GM12892 (cell line): ENCODE results near the gene IL1RN.

Experiments
- POLR2A ChIP-seq: IDR thresholded peaks from 2 replicates; pipeline ENCODE4 v1.6.1; 2011; ENCODE audit warnings: low read depth, low read length, control low read depth
- POLR2AphosphoS5 ChIP-seq: IDR thresholded peaks from 2 replicates; pipeline ENCODE4 v1.6.1; 2011; ENCODE audit warnings: low read depth, low read length, control low read depth

DNA sequence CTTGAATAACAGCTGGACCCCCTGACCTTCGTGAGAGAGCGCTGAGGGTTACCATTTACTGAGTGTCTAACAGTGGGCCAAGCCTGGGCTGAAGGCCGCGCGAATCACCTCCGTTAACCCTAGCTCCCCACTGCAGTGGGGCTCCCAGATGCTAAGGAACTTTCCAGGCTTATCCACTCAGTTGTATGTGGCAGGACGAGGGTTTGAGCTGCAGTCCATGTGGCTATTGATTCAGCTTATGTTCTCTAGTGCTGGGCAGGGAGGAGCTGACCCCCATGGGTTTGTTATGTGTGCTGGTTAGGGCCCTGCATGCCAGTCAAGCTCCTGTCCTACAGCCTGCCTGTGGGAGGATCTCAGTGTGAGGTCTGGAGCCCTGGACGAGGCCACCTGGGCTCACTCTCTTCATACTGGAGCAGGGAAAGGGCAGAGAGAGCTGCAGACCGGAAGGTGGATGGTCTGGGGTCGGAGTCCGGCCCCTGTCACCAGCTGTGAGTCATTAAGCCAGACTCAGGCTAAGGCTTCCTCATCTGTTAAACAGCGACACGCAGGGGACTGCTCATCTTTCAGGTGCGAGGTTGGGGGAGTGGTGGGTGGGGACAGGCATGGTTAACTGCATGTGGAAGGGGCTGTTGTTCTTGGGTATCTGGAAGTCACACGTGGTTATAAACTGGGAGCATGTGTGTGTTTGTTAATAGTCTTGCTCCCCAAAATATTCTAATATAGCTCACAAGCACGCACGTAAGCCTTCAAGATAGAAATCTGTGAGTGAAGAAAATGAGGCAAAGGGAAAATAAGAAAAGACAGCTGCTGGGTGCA is 52.9 kb downstream of the IL1RN start:
- TF ChIP-seq POLR2A, result no peak
- TF ChIP-seq POLR2AphosphoS5, result no peak
